Liver (tissue), 9 donors: ENCODE measurements around the gene NDRG4. TPM values are rescaled to one million over a fixed set of nuclear protein-coding genes. Genes with fewer than 3 reads are reported as not detected.

ENCODE experiments used
- DNase-seq: peaks from one replicate; pipeline ENCODE4 v3.0.0-alpha.2; 2017; ENCODE audit warnings: low spot score
- H3K27ac ChIP-seq, 2 donors: one replicate each; pipeline ENCODE4 v1.7.0; 2013; ENCODE audit warnings: inconsistent platforms in 2 of 2, low read length in 2 of 2, control low read depth in 1 of 2, low read depth in 1 of 2, mild to moderate bottlenecking in 1 of 2
- H3K27me3 ChIP-seq, 4 donors: one replicate each; pipeline versions ENCODE4 v1.6.1 to v1.7.0; 2013; ENCODE audit warnings: low read length in 3 of 4, inconsistent platforms in 1 of 4, mild to moderate bottlenecking in 1 of 4, moderate library complexity in 1 of 4; ENCODE audit not compliant: control insufficient read depth in 4 of 4, insufficient read depth in 4 of 4
- H3K36me3 ChIP-seq, 4 donors: one replicate each; pipeline versions ENCODE4 v1.6.1 to v1.7.0; 2013; ENCODE audit warnings: low read length in 3 of 4, mild to moderate bottlenecking in 3 of 4, low read depth in 1 of 4, moderate library complexity in 1 of 4; ENCODE audit not compliant: control insufficient read depth in 4 of 4, insufficient read depth in 3 of 4
- H3K4me1 ChIP-seq, 4 donors: one replicate each; pipeline versions ENCODE4 v1.6.1 to v1.7.0; 2013; ENCODE audit warnings: low read length in 3 of 4, mild to moderate bottlenecking in 3 of 4, moderate library complexity in 1 of 4; ENCODE audit not compliant: control insufficient read depth in 4 of 4, insufficient read depth in 4 of 4
- H3K4me3 ChIP-seq, 3 donors: one replicate each; pipeline versions ENCODE4 v1.6.1 to v1.7.0; 2013; ENCODE audit warnings: low read length in 3 of 3, control low read depth in 1 of 3, low read depth in 1 of 3, mild to moderate bottlenecking in 1 of 3
- H3K9ac ChIP-seq, 2 donors: one replicate each; pipeline ENCODE4 v1.7.0; 2013; ENCODE audit warnings: low read length in 2 of 2, mild to moderate bottlenecking in 2 of 2, moderate library complexity in 2 of 2, control low read depth in 1 of 2, low read depth in 1 of 2
- H3K9me3 ChIP-seq, 4 donors: one replicate each; pipeline versions ENCODE4 v1.6.1 to v1.7.0; 2013; ENCODE audit warnings: low read length in 3 of 4; ENCODE audit not compliant: control insufficient read depth in 4 of 4
- CTCF ChIP-seq: fragments of 150-350 bp; IDR thresholded peaks from 2 replicates; pipeline ENCODE4 v1.5.1; 2017; ENCODE audit warnings: improper control_type of control experiment, low read depth, low read length; ENCODE audit not compliant: missing input control
- EGR1 ChIP-seq, 2 donors: IDR thresholded peaks; 2 replicates each; pipeline ENCODE4 v1.6.1; 2016 to 2018; ENCODE audit warnings: antibody characterized with exemption in 2 of 2, low read depth in 2 of 2
- FOXA2 ChIP-seq: IDR thresholded peaks from 2 replicates; pipeline ENCODE4 v1.6.1; 2016; ENCODE audit warnings: antibody characterized with exemption
- HNF4A ChIP-seq, 2 donors: conservative IDR thresholded peaks; 2 replicates each; pipeline ENCODE4 v1.6.1; 2016; ENCODE audit warnings: antibody characterized with exemption in 2 of 2, mild to moderate bottlenecking in 2 of 2
- HNF4G ChIP-seq: IDR thresholded peaks from 2 replicates; pipeline ENCODE4 v1.6.1; 2016; ENCODE audit warnings: antibody characterized with exemption
- MAX ChIP-seq: IDR thresholded peaks from 2 replicates; pipeline ENCODE4 v1.6.1; 2016; ENCODE audit warnings: antibody characterized with exemption
- NR2F2 ChIP-seq: IDR thresholded peaks from 2 replicates; pipeline ENCODE4 v1.6.1; 2016; ENCODE audit warnings: antibody characterized with exemption
- SP1 ChIP-seq: IDR thresholded peaks from 2 replicates; pipeline ENCODE4 v1.6.1; 2018; ENCODE audit warnings: antibody characterized with exemption, mild to moderate bottlenecking
- TAF1 ChIP-seq: conservative IDR thresholded peaks from 2 replicates; pipeline ENCODE4 v1.6.1; 2016; ENCODE audit warnings: antibody characterized with exemption, mild to moderate bottlenecking
- YY1 ChIP-seq: IDR thresholded peaks from 2 replicates; pipeline ENCODE4 v1.6.1; 2016; ENCODE audit warnings: antibody characterized with exemption, mild to moderate bottlenecking
- WGBS: extraction: QIAGEN DNeasy Blood & Tissue Kit; methylation state at CpG from one replicate; pipeline ENCODE4 v1.1.7; 2013; 5-methylcytosine and 5-hydroxymethylcytosine counted together
- polyA plus RNA-seq, 2 donors: library from polyadenylated mRNA; stranded (reverse) in 1 of 2; unstranded in 1 of 2; fragments of 200-250 nt in 1 of 2; fragments of >200 nt in 1 of 2; fragmentation: Nextera tagmentation in 1 of 2; extraction: Ambion mirVana in 1 of 2; gene quantifications; one replicate each; pipeline versions ENCODE4 v1.2.1 to v1.2.3, GENCODE V29; 2013 to 2015
- total RNA-seq, 2 donors: library from RNA; depleted of rRNA; stranded (reverse); fragments of >200 nt; gene quantifications; one replicate each; pipeline ENCODE4 v1.2.3, GENCODE V29; 2014
- TF ChIP-seq, protein P1 (sequence below): IDR thresholded peaks from 2 replicates; pipeline ENCODE4 v1.6.1; 2016; ENCODE audit warnings: antibody characterized with exemption, mild to moderate bottlenecking
- donor health status: healthy.
- donor health status: healthy.
- donor health status: healthy.
- donor health status: healthy.
- donor health status: healthy.

Gene NDRG4
- total and polyA plus RNA-seq, 4 donors = 0.40 to 1.1 (median 0.86) TPM

- TF ChIP-seq CTCF = no peak
- TF ChIP-seq MAX = no peak
Observed at GRCh38 chr16:58533751-58534470, 34.0 kb downstream of the NDRG4 start (continued).

- H3K9me3 ChIP-seq = no peaks in the 10 kb centered on the region
- H3K4me3 ChIP-seq = no peak overlapping the region
- no peak for TF ChIP-seq EGR1 (IDR thresholded peaks at IDR 0.05; ENCODE audit: low read depth in 2 of 2)
- TF ChIP-seq HNF4A (conservative IDR thresholded peaks at IDR 0.05) = no peak
- no peak for TF ChIP-seq HNF4G
- no peak for TF ChIP-seq CTCF
- no peak for TF ChIP-seq YY1
- TF ChIP-seq, protein P1, sequence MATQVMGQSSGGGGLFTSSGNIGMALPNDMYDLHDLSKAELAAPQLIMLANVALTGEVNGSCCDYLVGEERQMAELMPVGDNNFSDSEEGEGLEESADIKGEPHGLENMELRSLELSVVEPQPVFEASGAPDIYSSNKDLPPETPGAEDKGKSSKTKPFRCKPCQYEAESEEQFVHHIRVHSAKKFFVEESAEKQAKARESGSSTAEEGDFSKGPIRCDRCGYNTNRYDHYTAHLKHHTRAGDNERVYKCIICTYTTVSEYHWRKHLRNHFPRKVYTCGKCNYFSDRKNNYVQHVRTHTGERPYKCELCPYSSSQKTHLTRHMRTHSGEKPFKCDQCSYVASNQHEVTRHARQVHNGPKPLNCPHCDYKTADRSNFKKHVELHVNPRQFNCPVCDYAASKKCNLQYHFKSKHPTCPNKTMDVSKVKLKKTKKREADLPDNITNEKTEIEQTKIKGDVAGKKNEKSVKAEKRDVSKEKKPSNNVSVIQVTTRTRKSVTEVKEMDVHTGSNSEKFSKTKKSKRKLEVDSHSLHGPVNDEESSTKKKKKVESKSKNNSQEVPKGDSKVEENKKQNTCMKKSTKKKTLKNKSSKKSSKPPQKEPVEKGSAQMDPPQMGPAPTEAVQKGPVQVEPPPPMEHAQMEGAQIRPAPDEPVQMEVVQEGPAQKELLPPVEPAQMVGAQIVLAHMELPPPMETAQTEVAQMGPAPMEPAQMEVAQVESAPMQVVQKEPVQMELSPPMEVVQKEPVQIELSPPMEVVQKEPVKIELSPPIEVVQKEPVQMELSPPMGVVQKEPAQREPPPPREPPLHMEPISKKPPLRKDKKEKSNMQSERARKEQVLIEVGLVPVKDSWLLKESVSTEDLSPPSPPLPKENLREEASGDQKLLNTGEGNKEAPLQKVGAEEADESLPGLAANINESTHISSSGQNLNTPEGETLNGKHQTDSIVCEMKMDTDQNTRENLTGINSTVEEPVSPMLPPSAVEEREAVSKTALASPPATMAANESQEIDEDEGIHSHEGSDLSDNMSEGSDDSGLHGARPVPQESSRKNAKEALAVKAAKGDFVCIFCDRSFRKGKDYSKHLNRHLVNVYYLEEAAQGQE = no peak
- no peak for TF ChIP-seq TAF1
- no peak for TF ChIP-seq NR2F2
- TF ChIP-seq FOXA2 = no peak
- no peak for TF ChIP-seq MAX
- H3K9ac ChIP-seq = no peak overlapping the region
- H3K27ac ChIP-seq = no peak overlapping the region
- WGBS = 94% methylated on average over 3 of the region's 3 CpGs
- H3K27me3 ChIP-seq = no peaks in the 10 kb centered on the region
- peaks cover 0 to 7% (median 3%) of the 10 kb centered on the region in 4 donors for H3K4me1 ChIP-seq
- no peak for DNase-seq
- H3K36me3 ChIP-seq = peaks cover 17 to 86% (median 74%) of the 10 kb centered on the region in 4 donors
Observed at GRCh38 chr16:58535100-58535499, 35.2 kb downstream of the NDRG4 start.

DNA sequence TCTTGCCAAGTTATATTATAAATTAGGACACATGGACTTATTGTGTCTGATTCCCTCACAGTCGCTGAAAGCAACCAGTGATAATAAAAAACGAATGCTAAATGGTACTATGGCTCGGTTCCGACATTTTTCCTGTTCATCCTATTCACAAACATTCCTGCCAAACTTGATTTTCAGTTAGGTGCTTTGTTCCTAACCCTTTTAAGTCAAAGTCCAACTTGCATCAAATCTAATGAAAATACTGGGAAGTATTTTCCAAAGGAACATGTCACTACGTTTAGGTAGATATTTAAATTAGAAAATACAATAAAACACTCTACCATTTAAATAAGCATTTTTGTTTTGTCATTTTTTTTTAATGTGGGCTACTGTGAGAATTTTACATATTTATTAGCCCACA is 36.3 kb downstream of the NDRG4 start:
- peaks cover 0 to 7% (median 3%) of the 10 kb centered on the region in 4 donors for H3K4me1 ChIP-seq
- peaks cover 19 to 86% (median 72%) of the 10 kb centered on the region in 4 donors for H3K36me3 ChIP-seq
- no peak overlapping the region for H3K9ac ChIP-seq
- no peak overlapping the region for H3K4me3 ChIP-seq
- H3K27me3 ChIP-seq = no peaks in the 10 kb centered on the region
- TF ChIP-seq HNF4A (conservative IDR thresholded peaks at IDR 0.05) = peak; percentile 59 to 73
- TF ChIP-seq SP1 = no peak
- peak; percentile 31 for TF ChIP-seq HNF4G
- H3K9me3 ChIP-seq = no peaks in the 10 kb centered on the region
- WGBS = 61% methylated on average over 5 of the region's 5 CpGs
- DNase-seq = no peak
- H3K27ac ChIP-seq = no peak overlapping the region
